WTC11 (cell line): ENCODE results near the gene ZNF496.

Experiments used
- CREB1 ChIP-seq: sonication (generic); formaldehyde crosslinking; IDR thresholded peaks from 2 replicates; pipeline ENCODE4 v1.8.0; 2023; ENCODE audit warnings: mild to moderate bottlenecking, missing genetic modification reagents
- CTCF ChIP-seq: fragments of 200-600 bp; IDR thresholded peaks from 2 replicates; pipeline ENCODE4 v1.8.0; 2022; ENCODE audit warnings: antibody characterized with exemption
- E2F5 ChIP-seq: sonication (generic); formaldehyde crosslinking; IDR thresholded peaks from 2 replicates; pipeline ENCODE4 v1.8.1; 2022; ENCODE audit warnings: mild to moderate bottlenecking, moderate library complexity, missing genetic modification reagents

- TF ChIP-seq E2F5 (CRISPR knock-in tag) (no peak), CTCF (no peak), CREB1 (CRISPR knock-in tag) (no peak)
Observed at GRCh38 chr1:247357052-247357780, 25.5 kb upstream of the ZNF496 start.
